NCI-H2081 (cell line): ENCODE measurements around the gene CCDC28B.
A peak's percentile ranks its signal among the peaks of the same experiment; 100 is the strongest.
"Not testable (repeated sequence)": the region's sequence is repeated elsewhere in the genome, so short reads cannot be mapped to it uniquely, and the experiment has no call there.

Experiments
- DNase-seq, 2 experiments: peaks; one replicate each; lab custom pipeline; 2025; lab: John Stamatoyannopoulos, UW

CCDC28B gene

DNA sequence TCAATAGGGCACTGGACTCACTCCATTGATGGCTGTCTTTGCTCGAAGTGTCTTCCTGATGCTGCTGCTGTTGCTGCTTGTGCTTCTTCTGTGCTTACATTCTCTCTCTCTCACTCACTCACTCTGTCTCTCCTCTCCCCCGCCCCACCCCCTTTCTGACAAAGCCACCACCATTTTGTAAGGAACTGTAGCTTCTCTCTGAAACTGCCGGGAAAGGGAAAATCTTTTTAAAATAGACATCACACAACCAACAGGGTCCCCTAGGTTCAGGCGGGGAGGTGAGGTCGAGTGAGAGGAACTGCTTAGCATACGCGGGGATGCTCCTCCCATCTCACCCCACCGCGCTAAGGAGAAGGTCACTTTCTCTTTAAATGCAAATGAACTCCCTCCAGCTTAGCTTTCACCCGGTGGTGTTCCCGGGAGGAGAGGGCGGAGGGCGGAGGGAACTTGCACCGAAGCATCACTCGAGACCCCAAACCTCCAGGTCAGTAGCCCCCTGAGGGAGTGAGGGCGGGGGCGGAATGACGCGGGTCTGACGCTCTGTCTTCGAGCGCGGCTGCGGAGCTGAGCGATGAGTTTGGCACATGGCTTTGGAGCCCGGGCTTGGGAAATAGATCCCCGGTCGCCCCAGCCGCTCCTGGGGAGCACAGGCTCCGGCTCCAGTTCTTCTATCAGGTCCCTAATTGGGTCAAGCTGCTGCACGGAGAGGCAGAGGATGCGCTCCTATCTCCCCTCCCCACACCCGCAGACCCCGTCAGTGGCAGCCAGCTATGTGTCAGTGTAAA lies at the start of gene CCDC28B:
TSS of gene CCDC28B (plus strand) at position 370 of the 785 bp plus-strand sequence. CDS start 1,341 bp downstream, outside the sequence.
- DNase-seq: peak; percentile 70 to 81

DNA sequence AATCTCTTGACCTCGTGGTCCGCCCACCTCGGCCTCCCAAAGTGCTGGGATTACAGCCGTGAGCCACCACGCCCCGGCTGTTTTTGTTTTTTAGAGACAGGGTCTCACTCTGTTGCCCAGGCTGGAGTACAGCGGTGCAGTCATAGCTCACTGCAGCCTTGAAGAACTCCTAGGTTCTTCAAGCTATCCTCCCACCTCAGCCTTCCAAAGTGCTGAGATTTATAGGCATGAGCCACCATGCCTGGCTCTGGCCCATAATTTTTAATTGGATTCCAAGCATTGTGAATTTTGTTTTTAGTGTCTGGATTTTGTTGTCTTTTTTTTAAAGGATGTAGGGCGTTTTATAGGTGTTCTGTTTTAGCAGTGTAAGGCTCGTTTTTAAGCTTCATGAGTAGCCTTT lies 49.5 kb upstream of the CCDC28B start:
- no peak for DNase-seq

- no peak for DNase-seq
These were observed 49.0 kb upstream of the CCDC28B start for GRCh38 chr1:32151319-32151787.

- DNase-seq: no peak
These were observed 41.2 kb upstream of the CCDC28B start for GRCh38 chr1:32159189-32159588.

DNA sequence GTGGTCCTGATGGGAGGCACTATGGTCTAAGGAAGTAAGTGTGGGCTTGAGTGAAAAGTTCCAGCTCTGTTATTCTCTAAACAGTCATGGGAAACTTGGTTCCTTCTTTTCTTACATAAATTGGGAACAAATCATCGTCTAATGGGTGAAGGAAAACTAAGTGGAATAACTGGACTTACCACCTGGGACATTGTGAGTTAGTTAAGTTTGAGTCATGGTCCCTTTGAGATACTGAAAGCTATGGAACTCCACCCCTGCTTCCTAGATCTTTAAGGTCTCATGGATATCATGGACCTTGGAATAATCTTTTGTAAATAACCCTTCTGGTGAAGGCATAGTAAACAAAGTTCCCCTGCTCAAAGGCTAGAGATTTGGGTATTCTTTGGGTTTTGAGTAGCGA lies 37.0 kb upstream of the CCDC28B start:
- DNase-seq: no peak

DNA sequence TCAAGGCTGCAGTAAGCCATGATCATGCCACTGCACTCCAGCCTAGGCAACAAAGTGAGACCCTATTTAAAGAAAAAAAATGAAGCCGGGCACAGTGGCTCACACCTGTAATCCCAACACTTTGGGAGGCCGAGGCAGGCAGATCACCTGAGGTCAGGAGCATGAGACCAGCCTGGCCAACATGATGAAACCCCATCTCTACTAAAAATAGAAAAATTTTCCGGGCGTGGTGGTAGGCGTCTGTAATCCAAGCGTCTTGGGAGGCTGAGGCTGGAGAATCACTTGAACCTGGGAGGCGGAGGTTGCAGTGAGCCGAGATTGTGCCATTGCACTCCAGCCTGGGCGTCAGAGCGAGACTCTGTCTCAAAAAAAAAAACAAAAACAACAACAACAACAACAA lies 34.8 kb upstream of the CCDC28B start:
- DNase-seq: not testable (repeated sequence)

DNA sequence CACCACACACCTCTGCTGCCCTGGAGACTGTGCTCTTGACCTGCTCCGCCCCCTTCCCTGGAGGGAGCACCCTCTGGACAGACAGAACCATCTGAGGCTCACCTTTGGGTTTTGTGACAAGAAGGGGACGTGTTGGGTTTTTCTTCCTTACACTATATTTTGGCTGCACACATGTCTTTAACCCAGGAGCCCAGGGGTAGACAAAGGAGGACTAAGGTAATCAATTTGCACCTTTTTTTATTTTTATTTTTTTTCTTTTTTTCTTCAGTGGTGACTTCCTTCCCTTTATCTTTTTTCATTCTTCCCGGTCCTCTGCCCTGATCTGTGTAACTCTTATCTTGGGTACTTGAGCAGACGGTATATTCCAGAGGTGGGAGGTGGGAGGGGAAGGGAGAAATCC lies 29.4 kb upstream of the CCDC28B start:
- no peak for DNase-seq

- no peak for DNase-seq
These were observed 27.7 kb upstream of the CCDC28B start for GRCh38 chr1:32172621-32173245.

DNA sequence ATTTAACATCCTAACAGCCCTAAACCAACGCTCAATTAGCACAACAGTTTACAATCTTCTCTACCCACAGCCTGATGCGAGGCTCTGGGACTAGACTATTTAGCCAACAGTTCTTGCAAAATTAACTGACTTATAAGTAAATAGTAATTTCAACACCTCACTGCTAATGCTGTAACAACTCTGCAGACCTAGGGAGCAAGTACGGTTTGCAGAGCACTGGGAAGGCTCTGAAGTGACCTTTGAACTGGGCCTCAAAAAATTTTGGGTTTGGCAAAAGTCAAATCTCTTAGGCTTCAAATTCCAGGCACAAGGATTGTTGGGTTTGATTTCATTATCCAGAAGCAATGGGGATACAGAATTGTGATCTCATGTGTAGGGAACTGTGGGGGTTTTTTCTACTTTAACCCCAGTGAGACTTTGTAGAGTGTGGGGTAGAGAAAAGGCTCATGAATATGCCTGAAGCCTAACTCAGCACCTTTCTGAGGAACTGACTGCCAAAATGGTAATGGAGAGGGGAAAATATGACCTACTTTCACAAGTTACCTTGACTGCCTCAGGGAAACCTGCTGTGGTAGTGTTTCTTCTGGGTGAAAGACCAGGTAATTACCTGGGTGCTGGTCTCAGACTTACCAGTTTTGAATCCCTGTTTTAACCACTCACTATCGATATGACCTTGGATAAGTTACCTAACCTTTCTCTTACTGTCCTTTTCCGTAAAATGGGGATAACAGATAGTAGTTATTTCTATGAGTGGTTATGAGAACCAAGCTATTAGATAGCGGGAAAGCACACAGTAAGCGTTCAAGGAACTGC lies 21.8 kb upstream of the CCDC28B start:
- peak in 1 of 2 experiments; percentile 54 for DNase-seq

DNA sequence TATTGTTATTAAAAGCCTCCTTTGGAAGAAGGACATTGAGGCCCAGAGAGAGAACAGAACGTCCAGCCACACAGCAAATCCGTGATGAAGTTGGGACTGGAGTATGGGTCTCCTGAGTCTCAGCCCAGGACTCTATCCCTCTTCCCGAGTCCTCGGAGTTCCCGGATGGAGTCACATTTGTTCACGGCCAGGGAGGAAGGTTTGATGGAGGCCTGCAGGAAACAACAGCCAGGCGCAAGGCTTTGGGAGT lies 21.3 kb upstream of the CCDC28B start:
- DNase-seq: peak in 1 of 2 experiments; percentile 64

DNA sequence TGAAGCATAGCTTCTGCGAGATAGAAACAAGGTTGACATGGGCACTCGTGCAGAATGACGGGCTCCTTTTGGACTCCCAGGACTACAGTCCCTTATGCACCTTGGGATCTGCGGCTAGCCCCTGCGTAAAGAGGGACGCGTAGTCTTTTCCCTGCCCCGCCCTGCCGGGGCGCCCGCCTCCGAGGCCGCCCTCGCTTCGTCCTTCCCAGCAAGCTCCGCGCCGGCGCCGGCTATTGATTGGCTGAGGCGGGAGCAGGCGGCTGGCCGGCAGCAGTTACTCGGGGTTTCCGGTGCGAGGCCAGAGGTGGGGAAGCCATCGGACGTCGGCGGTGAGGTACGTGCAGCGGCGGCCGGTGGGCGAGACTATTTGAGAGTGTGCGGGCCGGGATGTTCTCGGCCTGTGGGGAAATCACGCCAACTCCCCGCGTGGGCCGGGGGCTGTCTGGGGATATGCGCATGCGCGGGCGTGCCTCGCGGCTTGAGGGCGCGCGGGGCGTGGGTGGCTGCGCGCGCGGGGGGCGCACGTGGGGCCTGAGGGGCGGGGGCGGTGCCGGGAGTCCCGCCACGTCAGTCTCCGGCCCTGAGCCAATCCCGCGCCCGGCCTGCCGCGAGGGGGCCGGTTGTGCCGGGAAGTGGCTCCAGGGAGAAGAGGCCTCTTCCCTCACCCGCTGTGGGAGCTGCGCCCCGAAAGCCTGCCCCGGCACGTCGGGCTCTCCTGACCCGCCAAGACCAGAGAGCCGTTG lies 20.8 kb upstream of the CCDC28B start, which contains the start of gene TXLNA:
TSS of gene TXLNA (plus strand) at position 233 of the 743 bp plus-strand sequence. CDS start 671 bp downstream, outside the sequence.
- peak; percentile 93 to 97 for DNase-seq

- peak; percentile 30 to 46 for DNase-seq
These were observed 20.0 kb upstream of the CCDC28B start for GRCh38 chr1:32180186-32181060.

- DNase-seq: no peak
These were observed 19.3 kb upstream of the CCDC28B start for GRCh38 chr1:32181065-32181464.

DNA sequence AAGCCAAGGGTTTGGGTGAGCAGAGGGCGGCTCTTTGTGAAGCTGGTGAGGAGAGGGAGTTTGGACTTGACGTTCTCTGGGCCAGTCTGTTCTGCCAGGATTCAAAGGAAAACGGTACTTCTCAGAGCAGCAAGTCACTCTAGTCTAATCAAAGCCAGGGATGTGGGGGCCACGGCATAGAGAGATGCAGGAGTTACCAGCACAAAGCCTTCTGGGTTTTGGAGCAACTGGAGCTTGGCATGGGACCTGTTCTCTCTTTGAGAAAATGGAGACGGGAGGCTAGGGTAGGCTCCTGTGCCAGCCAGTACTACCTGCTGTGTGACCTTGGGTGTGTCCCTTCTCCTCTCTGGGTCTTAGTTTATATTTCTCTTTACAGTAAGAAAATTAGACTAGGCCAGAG lies 18.8 kb upstream of the CCDC28B start:
- DNase-seq: no peak

DNA sequence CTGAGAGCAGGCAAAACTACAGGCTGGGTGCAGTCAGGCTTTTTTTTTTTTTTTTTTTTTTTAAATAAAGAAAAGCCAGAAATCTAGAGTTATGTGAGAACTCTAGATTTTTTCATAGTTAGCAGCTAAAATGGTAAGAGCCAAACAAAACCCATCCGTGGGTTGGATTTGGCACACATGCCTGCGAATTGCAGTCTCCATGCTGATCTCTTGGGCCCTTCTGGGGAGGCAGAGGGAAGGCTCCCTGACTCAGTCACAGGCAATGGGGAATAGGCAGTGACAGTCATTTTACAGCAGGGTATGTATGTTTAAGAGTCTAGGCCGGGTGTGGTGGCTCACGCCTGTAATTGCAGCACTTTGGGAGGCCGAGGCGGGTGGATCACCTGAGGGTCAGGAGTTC lies 18.3 kb upstream of the CCDC28B start:
- DNase-seq: no peak

GRCh38 chr1:32184650-32185049 lies 15.7 kb upstream of the CCDC28B start:
- no peak for DNase-seq

- no peak for DNase-seq
These were observed 14.3 kb upstream of the CCDC28B start for GRCh38 chr1:32186077-32186476.

GRCh38 chr1:32186491-32186890 lies 13.9 kb upstream of the CCDC28B start:
- DNase-seq: no peak

DNA sequence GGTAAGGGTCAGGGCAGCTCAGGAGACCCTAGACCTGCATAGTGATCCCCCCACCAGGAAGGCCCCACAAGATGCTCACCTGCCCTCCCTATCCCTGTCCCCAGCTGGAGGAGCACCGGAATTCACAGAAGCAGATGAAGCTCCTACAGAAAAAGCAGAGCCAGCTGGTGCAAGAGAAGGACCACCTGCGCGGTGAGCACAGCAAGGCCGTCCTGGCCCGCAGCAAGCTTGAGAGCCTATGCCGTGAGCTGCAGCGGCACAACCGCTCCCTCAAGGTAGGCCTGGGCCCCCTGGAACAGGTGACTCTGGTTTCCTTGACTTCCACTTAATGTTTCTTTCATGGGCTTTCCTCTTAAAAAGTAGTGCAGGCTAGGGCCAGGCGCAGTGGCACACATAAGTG lies 12.5 kb upstream of the CCDC28B start:
- DNase-seq: no peak

DNA sequence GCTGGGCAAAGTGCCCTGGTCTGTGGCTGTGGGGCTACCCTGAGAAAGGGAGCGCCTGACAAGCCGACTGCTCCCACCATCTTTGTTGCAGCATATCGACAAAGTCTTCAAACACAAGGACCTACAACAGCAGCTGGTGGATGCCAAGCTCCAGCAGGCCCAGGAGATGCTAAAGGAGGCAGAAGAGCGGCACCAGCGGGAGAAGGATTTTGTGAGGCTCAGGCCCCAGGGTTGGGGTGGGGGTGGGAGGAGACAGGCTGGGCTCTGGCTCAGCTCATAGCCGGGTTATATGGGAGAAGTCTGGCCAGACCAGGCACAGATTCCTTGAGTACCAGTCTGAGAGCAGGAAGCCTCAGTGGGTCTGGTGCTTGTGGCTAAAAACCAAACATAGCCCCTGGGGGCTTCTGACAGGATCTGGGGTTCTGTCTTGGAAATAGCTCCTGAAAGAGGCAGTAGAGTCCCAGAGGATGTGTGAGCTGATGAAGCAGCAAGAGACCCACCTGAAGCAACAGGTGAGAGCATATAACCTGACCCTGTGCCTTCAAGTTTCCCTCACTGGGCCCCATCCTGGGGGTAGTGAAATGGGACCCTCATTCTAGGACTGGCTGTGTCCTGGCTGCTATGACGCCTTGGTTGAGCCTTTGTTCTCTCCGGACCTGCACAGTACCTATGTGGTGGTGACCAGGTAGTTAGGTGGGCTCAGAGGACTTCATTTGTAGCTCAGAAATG lies 8.0 kb upstream of the CCDC28B start:
- DNase-seq: no peak
